Prostate gland (tissue), 2 donors: ENCODE measurements around the gene NTRK2. TPM values are rescaled to one million over a fixed set of nuclear protein-coding genes. Genes with fewer than 3 reads are reported as not detected.

ENCODE experiments used
- DNase-seq: peaks from one replicate; pipeline ENCODE4 v3.0.0-alpha.2; 2019; ENCODE audit warnings: low spot score
- H3K27ac ChIP-seq, 2 donors: fragments of 200-600 bp; sonication (generic); 2 replicates each; pipeline ENCODE4 v1.5.1; 2017 to 2019
- H3K27me3 ChIP-seq: fragments of 200-600 bp; sonication (generic); replicated peaks from 2 replicates; pipeline ENCODE4 v1.5.1; 2019; ENCODE audit not compliant: insufficient read depth
- H3K36me3 ChIP-seq, 2 donors: fragments of 200-600 bp; sonication (generic); 1 replicate in 1 of 2; 2 replicates in 1 of 2; pipeline versions ENCODE4 v1.5.1 to v1.8.1; 2017 to 2019
- H3K4me1 ChIP-seq: fragments of 200-600 bp; sonication (generic); replicated peaks from 2 replicates; pipeline ENCODE4 v1.5.1; 2019
- H3K4me3 ChIP-seq, 2 donors: fragments of 200-600 bp; sonication (generic); 2 replicates each; pipeline ENCODE4 v1.5.1; 2017 to 2019
- H3K9me3 ChIP-seq: fragments of 200-600 bp; sonication (generic); 2 replicates; pipeline ENCODE4 v1.5.1; 2017
- POLR2A ChIP-seq: fragments of 450-650 bp; IDR thresholded peaks from one replicate; pipeline ENCODE4 v1.6.1; 2016; ENCODE audit warnings: antibody characterized with exemption, mild to moderate bottlenecking
- POLR2AphosphoS5 ChIP-seq: sonication (generic); formaldehyde crosslinking; IDR thresholded peaks from one replicate; pipeline ENCODE4 v1.6.1; 2017; ENCODE audit warnings: antibody characterized with exemption
- WGBS: methylation state at CpG from one replicate; pipeline ENCODE4 v1.1.5; 2018; 5-methylcytosine and 5-hydroxymethylcytosine counted together
- intact Hi-C: fragments of 100-400 bp; cut with DNase I; formaldehyde crosslinking; loops from one replicate; pipeline ENCODE4 v1.14.2; 2022
- total RNA-seq, 2 donors: library from RNA; depleted of rRNA; stranded (reverse); fragments of >200 nt; gene quantifications; one replicate each; pipeline ENCODE4 v1.1.0, GENCODE V29; 2016
- TF ChIP-seq, protein P1 (sequence below), 4 experiments: fragments of 200-600 bp in 2 of 4; fragments of 450-650 bp in 2 of 4; sonication (generic) in 2 of 4; IDR thresholded peaks; 1 replicate in 3 of 4; 2 replicates in 1 of 4; pipeline ENCODE4 v1.5.1; 2016 to 2019; ENCODE audit warnings: antibody characterized with exemption in 4 of 4, mild to moderate bottlenecking in 2 of 4, moderate library complexity in 2 of 4

Gene NTRK2
- total RNA-seq, 2 donors from 2014 or later = 2.3 to 11.1 TPM

DNA sequence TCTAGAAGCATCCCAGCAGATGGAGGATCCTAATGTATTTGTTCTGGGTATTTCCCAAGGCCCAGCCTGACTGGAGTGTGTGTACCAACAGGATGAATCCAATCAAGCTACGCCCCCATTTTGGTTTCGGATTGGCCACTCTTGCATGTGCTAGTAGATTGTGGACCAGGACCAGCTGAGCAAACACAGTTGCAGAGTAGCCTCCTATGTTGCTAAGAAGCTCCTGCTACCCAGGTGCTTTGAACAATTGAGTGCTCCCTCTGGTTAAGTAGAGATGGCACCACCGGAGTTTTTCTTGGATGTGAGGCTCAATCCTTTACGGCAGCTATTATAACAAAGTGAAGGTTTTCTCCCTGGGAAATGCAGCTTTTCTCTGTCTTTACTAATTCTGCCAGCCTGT lies 204.5 kb downstream of the NTRK2 start:
- no peak for DNase-seq
- Histone ChIP-seq H3K36me3 (no peaks in the 10 kb centered on the region), H3K9me3 (no peaks in the 10 kb centered on the region), H3K27ac (no peak overlapping the region), H3K4me3 (no peak overlapping the region), H3K4me1 (no peaks in the 10 kb centered on the region), H3K27me3 (no peaks in the 10 kb centered on the region)
- intact Hi-C loops = no loop called here
- TF ChIP-seq POLR2A (no peak), POLR2AphosphoS5 (no peak)
- TF ChIP-seq, protein P1, sequence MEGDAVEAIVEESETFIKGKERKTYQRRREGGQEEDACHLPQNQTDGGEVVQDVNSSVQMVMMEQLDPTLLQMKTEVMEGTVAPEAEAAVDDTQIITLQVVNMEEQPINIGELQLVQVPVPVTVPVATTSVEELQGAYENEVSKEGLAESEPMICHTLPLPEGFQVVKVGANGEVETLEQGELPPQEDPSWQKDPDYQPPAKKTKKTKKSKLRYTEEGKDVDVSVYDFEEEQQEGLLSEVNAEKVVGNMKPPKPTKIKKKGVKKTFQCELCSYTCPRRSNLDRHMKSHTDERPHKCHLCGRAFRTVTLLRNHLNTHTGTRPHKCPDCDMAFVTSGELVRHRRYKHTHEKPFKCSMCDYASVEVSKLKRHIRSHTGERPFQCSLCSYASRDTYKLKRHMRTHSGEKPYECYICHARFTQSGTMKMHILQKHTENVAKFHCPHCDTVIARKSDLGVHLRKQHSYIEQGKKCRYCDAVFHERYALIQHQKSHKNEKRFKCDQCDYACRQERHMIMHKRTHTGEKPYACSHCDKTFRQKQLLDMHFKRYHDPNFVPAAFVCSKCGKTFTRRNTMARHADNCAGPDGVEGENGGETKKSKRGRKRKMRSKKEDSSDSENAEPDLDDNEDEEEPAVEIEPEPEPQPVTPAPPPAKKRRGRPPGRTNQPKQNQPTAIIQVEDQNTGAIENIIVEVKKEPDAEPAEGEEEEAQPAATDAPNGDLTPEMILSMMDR (IDR thresholded peaks at IDR 0.05) = no peak
- WGBS = 87% methylated on average over 4 of the region's 4 CpGs

DNA sequence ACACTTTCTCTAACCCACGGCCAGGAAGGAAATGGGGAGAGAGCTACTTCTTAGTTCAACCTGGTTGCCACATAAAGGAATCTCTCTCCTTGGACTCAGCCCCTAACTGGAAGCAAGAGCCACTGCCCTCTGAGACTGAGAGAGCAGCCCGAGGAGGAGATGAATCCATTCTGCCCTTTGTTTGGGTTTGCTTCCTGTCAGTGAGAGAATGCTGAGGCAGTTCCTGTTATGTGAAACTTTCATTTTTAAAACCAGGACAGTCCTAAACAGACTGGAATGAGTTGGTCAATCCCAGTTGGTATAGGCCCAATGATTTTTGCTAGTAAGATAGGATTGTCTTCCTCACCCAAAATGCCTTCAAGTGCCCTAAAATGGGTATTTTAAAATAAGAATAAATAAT lies 205.1 kb downstream of the NTRK2 start:
- H3K4me1 ChIP-seq = no peaks in the 10 kb centered on the region
- no peak overlapping the region for H3K4me3 ChIP-seq
- H3K36me3 ChIP-seq = no peaks in the 10 kb centered on the region
- H3K27ac ChIP-seq = no peak overlapping the region
- TF ChIP-seq POLR2AphosphoS5 = no peak
- no peak for TF ChIP-seq POLR2A
- TF ChIP-seq, protein P1 (IDR thresholded peaks at IDR 0.05) = no peak
- no peak for DNase-seq
- H3K27me3 ChIP-seq = no peaks in the 10 kb centered on the region
- H3K9me3 ChIP-seq = no peaks in the 10 kb centered on the region
- intact Hi-C loops = no loop called here
- WGBS = 45% methylated on average over 2 of the region's 2 CpGs

DNA sequence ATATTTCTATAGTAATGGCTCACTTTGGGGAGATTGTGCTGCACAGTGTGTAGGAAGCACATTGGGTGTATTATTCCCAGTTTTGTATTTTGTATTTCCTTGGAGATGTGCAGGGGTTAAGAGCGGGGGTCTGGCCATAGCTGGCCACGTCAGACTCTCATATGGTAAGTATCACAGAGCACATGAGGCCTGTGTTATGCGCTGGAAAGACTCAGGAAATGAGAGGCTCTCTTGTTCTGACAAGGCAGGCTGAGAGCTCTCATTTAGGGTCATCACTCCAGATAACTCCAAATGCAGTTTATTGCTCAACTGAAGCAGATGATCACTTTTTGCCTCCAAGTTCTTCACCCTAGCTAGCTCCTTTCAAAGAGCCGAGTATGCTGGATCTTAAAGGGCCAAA lies 205.7 kb downstream of the NTRK2 start:
- WGBS = 82% methylated on average over 4 of the region's 4 CpGs

DNA sequence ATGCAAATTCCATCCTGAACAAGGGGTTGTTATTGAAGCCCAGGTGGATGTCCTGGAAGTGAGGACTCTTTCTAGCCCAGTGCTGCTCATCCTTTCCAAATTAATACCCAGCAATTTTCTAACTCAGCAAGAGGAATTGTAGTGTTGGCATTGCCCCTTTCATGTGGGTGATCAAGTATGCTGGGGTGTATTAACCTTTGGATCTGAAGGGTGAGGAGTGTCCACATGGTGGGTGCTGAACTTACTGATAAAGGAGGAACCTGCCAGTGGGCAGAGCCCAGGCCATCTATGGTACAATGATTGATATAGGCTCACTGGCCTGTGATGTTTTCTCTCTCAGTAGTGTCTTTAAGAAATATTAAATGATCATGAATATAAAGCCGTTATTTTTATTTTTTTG lies 210.1 kb downstream of the NTRK2 start:
- Histone ChIP-seq H3K4me3 (no peak overlapping the region), H3K36me3 (no peaks in the 10 kb centered on the region), H3K27ac (no peak overlapping the region), H3K4me1 (no peaks in the 10 kb centered on the region), H3K9me3 (no peaks in the 10 kb centered on the region), H3K27me3 (no peaks in the 10 kb centered on the region)
- intact Hi-C loops = no loop called here
- 90% methylated on average over 1 of the region's 1 CpG for WGBS
- no peak for DNase-seq
- TF ChIP-seq POLR2A (no peak), POLR2AphosphoS5 (no peak)
- TF ChIP-seq, protein P1 (IDR thresholded peaks at IDR 0.05) = no peak

More for the DNA sequence above, 205.7 kb downstream of the NTRK2 start:
- no peak overlapping the region for H3K4me3 ChIP-seq
- intact Hi-C loops = no loop called here
- H3K9me3 ChIP-seq = no peaks in the 10 kb centered on the region
- TF ChIP-seq, protein P1 (IDR thresholded peaks at IDR 0.05) = no peak
- no peak for TF ChIP-seq POLR2AphosphoS5
- TF ChIP-seq POLR2A = no peak
- H3K36me3 ChIP-seq = no peaks in the 10 kb centered on the region
- H3K27me3 ChIP-seq = no peaks in the 10 kb centered on the region
- no peaks in the 10 kb centered on the region for H3K4me1 ChIP-seq
- no peak overlapping the region for H3K27ac ChIP-seq
- no peak for DNase-seq

DNA sequence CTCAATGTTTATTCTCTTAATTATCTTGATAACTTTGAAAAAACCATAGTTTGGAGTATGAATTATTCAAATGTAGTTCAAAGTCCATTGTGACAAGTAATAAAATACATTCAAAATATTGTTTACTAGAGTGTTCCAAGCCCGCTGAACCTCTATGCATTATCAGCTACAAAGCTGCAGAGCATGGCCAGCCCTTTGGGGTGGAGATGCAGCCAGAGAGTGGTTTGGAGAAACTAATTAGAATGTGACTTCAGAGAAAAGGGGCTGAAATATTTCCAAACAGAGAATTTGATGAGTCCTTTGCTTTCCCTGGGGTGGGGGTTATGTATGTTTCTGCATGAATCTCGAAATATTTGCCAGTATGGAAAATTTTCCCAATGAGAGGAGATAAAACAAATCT lies 211.3 kb downstream of the NTRK2 start:
- 74% methylated on average over 2 of the region's 2 CpGs for WGBS
- no peak overlapping the region for H3K27ac ChIP-seq
- H3K36me3 ChIP-seq = no peaks in the 10 kb centered on the region
- no peak overlapping the region for H3K4me3 ChIP-seq
- H3K4me1 ChIP-seq = no peaks in the 10 kb centered on the region
- DNase-seq = no peak
- H3K9me3 ChIP-seq = no peaks in the 10 kb centered on the region
- TF ChIP-seq POLR2A (no peak), POLR2AphosphoS5 (no peak)
- TF ChIP-seq, protein P1 (IDR thresholded peaks at IDR 0.05) = no peak
- no peaks in the 10 kb centered on the region for H3K27me3 ChIP-seq
- intact Hi-C loops = no loop called here
